H1 (cell line): Measurements from ENCODE around the gene MMP25. TPM values are rescaled to one million over a fixed set of nuclear protein-coding genes. Genes with fewer than 3 reads are reported as not detected.
A peak's percentile ranks its signal among the peaks of the same experiment; 100 is the strongest.

ENCODE experiments used
- CTCF ChIA-PET: fragments of 300-600 bp; sonication (Branson Sonifier 250); formaldehyde crosslinking; loops from one replicate; lab custom pipeline; 2021; ENCODE audit not compliant: partially characterized antibody; lab: Charles Lee
- POLR2A ChIA-PET: fragments of 300-600 bp; sonication (Branson Sonifier 250); formaldehyde crosslinking; loops from one replicate; lab custom pipeline; 2021; ENCODE audit warnings: inconsistent platforms; ENCODE audit not compliant: partially characterized antibody; lab: Charles Lee
- DNase-seq, 2 experiments: peaks; one replicate each; pipeline versions ENCODE4 v3.0.0 to v3.0.0-alpha.2; 2010 to 2022; ENCODE audit warnings: low spot score in 2 of 2, low read depth in 1 of 2, mixed read lengths in 1 of 2
- FAIRE-seq: peaks from 2 replicates; lab custom pipeline; 2011; peaks lifted over from hg19 to GRCh38; lab: Jason Lieb, UNC
- H2AFZ ChIP-seq: 2 replicates; pipeline ENCODE4 v1.8.1; 2012; ENCODE audit warnings: low read length, inconsistent platforms
- H2AK5ac ChIP-seq: 2 replicates; pipeline ENCODE4 v1.6.1; 2013; ENCODE audit warnings: low read depth, low read length
- H2BK120ac ChIP-seq: replicated peaks from 2 replicates; pipeline ENCODE3; 2013; ENCODE audit warnings: low read depth, low read length, inconsistent platforms
- H2BK12ac ChIP-seq: 2 replicates; pipeline ENCODE4 v1.6.1; 2013; ENCODE audit warnings: low read depth, low read length
- H2BK15ac ChIP-seq: 2 replicates; pipeline ENCODE4 v1.6.1; 2013; ENCODE audit warnings: low read length
- H2BK20ac ChIP-seq: 2 replicates; pipeline ENCODE4 v1.6.1; 2013; ENCODE audit warnings: low read length
- H2BK5ac ChIP-seq: 2 replicates; pipeline ENCODE4 v1.6.1; 2013; ENCODE audit warnings: low read depth, low read length
- H3K14ac ChIP-seq: 2 replicates; pipeline ENCODE4 v1.6.1; 2013; ENCODE audit warnings: inconsistent platforms; ENCODE audit not compliant: insufficient read length
- H3K18ac ChIP-seq: 2 replicates; pipeline ENCODE4 v1.6.1; 2013; ENCODE audit warnings: low read length; ENCODE audit errors: extremely low read depth
- H3K23ac ChIP-seq: 2 replicates; pipeline ENCODE4 v1.6.1; 2013; ENCODE audit warnings: inconsistent platforms; ENCODE audit not compliant: insufficient read length
- H3K23me2 ChIP-seq: 2 replicates; pipeline ENCODE4 v1.6.1; 2013; ENCODE audit warnings: low read depth, low read length
- H3K27ac ChIP-seq: 2 replicates; pipeline ENCODE4 v1.6.1; 2011; ENCODE audit warnings: low read depth, low read length, inconsistent platforms
- H3K27me3 ChIP-seq, 4 experiments: replicated peaks in 1 of 4; 1 replicate in 1 of 4; 2 replicates in 3 of 4; pipeline versions ENCODE4 v1.6.1 to v1.8.1; 2011 to 2013; ENCODE audit warnings: low read length in 3 of 4, mild to moderate bottlenecking in 3 of 4, inconsistent platforms in 2 of 4, mixed read lengths in 2 of 4, moderate library complexity in 1 of 4; ENCODE audit not compliant: control insufficient read depth in 3 of 4, insufficient read depth in 3 of 4; ENCODE audit errors: extremely low read depth in 1 of 4
- H3K36me3 ChIP-seq, 4 experiments: 2 replicates each; pipeline versions ENCODE4 v1.6.1 to v1.8.1; 2011 to 2013; ENCODE audit warnings: mild to moderate bottlenecking in 4 of 4, low read length in 3 of 4, moderate library complexity in 2 of 4, control low read depth in 1 of 4, inconsistent platforms in 1 of 4; ENCODE audit not compliant: insufficient read depth in 4 of 4, control insufficient read depth in 2 of 4
- H3K4ac ChIP-seq: replicated peaks from 2 replicates; pipeline ENCODE3; 2013; ENCODE audit warnings: low read length, low read depth, mixed read lengths, inconsistent platforms; ENCODE audit not compliant: insufficient read length
- H3K4me1 ChIP-seq, 4 experiments: replicated peaks in 1 of 4; 1 replicate in 1 of 4; 2 replicates in 3 of 4; pipeline versions ENCODE4 v1.6.1 to v1.8.1; 2011 to 2013; ENCODE audit warnings: low read length in 3 of 4, inconsistent platforms in 2 of 4, mixed read lengths in 1 of 4; ENCODE audit not compliant: insufficient read depth in 4 of 4, control insufficient read depth in 3 of 4
- H3K4me2 ChIP-seq, 2 experiments: 2 replicates each; pipeline versions ENCODE4 v1.6.1 to v1.8.1; 2011 to 2013; ENCODE audit warnings: low read depth in 2 of 2, low read length in 2 of 2, control low read depth in 1 of 2, inconsistent platforms in 1 of 2, mild to moderate bottlenecking in 1 of 2; ENCODE audit not compliant: insufficient read depth in 1 of 2
- H3K4me3 ChIP-seq, 4 experiments: fragments of 200-600, 300-600 bp in 1 of 4; sonication (generic), shearing (Covaris generic), sonication (Bioruptor Twin) in 1 of 4; 2 replicates each; pipeline versions ENCODE4 v1.5.1 to v1.8.1; 2011 to 2016; ENCODE audit warnings: low read length in 4 of 4, low read depth in 3 of 4, control low read depth in 2 of 4, inconsistent platforms in 2 of 4, mild to moderate bottlenecking in 2 of 4, mixed read lengths in 1 of 4, moderate library complexity in 1 of 4; ENCODE audit not compliant: insufficient read depth in 2 of 4; ENCODE audit errors: extremely low read depth in 1 of 4
- H3K56ac ChIP-seq: replicated peaks from 2 replicates; pipeline ENCODE3; 2013; ENCODE audit warnings: low read depth, mild to moderate bottlenecking, mixed read lengths, low read length, inconsistent platforms; ENCODE audit not compliant: insufficient read length
- H3K79me1 ChIP-seq: 2 replicates; pipeline ENCODE4 v1.6.1; 2013; ENCODE audit warnings: low read depth, low read length, control low read depth
- H3K79me2 ChIP-seq, 2 experiments: 2 replicates each; pipeline versions ENCODE4 v1.6.1 to v1.8.1; 2012 to 2013; ENCODE audit warnings: low read length in 2 of 2, mild to moderate bottlenecking in 2 of 2, inconsistent platforms in 1 of 2; ENCODE audit not compliant: insufficient read depth in 2 of 2, control insufficient read depth in 1 of 2
- H3K9ac ChIP-seq, 4 experiments: replicated peaks in 1 of 4; 1 replicate in 1 of 4; 2 replicates in 3 of 4; pipeline versions ENCODE4 v1.6.1 to v1.8.1; 2011 to 2013; ENCODE audit warnings: low read depth in 3 of 4, low read length in 3 of 4, control low read depth in 2 of 4, mild to moderate bottlenecking in 2 of 4, moderate library complexity in 2 of 4, inconsistent platforms in 1 of 4; ENCODE audit errors: extremely low read depth in 1 of 4
- H3K9me3 ChIP-seq, 2 experiments: 2 replicates each; pipeline versions ENCODE4 v1.6.1 to v1.8.1; 2012 to 2013; ENCODE audit warnings: mild to moderate bottlenecking in 2 of 2, moderate library complexity in 2 of 2, control low read depth in 1 of 2, inconsistent platforms in 1 of 2, low read depth in 1 of 2, low read length in 1 of 2, mixed read lengths in 1 of 2; ENCODE audit not compliant: insufficient read depth in 2 of 2
- H4K20me1 ChIP-seq, 2 experiments: replicated peaks in 1 of 2; 2 replicates each; pipeline versions ENCODE3 to v1.8.1; 2011 to 2013; ENCODE audit warnings: inconsistent platforms in 2 of 2, low read length in 2 of 2, mild to moderate bottlenecking in 1 of 2; ENCODE audit not compliant: insufficient read depth in 2 of 2, control insufficient read depth in 1 of 2
- H4K5ac ChIP-seq: 2 replicates; pipeline ENCODE4 v1.6.1; 2013; ENCODE audit warnings: low read length, low read depth, mixed read lengths, inconsistent platforms; ENCODE audit not compliant: insufficient read length
- H4K8ac ChIP-seq: 2 replicates; pipeline ENCODE4 v1.8.0; 2013; ENCODE audit warnings: mild to moderate bottlenecking, moderate library complexity, low read length, inconsistent platforms; ENCODE audit not compliant: insufficient read depth; ENCODE audit errors: extremely low read depth
- H4K91ac ChIP-seq: replicated peaks from 2 replicates; pipeline ENCODE3; 2013; ENCODE audit warnings: low read length, mixed read lengths, inconsistent platforms; ENCODE audit not compliant: insufficient read length
- BRCA1 ChIP-seq: IDR thresholded peaks from 2 replicates; pipeline ENCODE4 v1.6.1; 2012; ENCODE audit warnings: low read depth, low read length, improper control_type of control experiment
- CTCF ChIP-seq, 3 experiments: IDR thresholded peaks; 1 replicate in 2 of 3; 2 replicates in 1 of 3; pipeline versions ENCODE4 v1.5.1 to v1.6.1; 2011; ENCODE audit warnings: low read length in 3 of 3, mild to moderate bottlenecking in 3 of 3, inconsistent platforms in 2 of 3, low read depth in 1 of 3, moderate library complexity in 1 of 3; ENCODE audit not compliant: insufficient read depth in 1 of 3; ENCODE audit errors: control extremely low read depth in 1 of 3
- RAD21 ChIP-seq, 2 experiments: IDR thresholded peaks in 1 of 2; conservative IDR thresholded peaks in 1 of 2; 2 replicates each; pipeline ENCODE4 v1.6.1; 2011; ENCODE audit warnings: low read depth in 2 of 2, low read length in 2 of 2, improper control_type of control experiment in 1 of 2, inconsistent platforms in 1 of 2, mild to moderate bottlenecking in 1 of 2, moderate library complexity in 1 of 2
- WGBS, 2 experiments: shearing (Covaris generic) in 1 of 2; methylation state at CpG; one replicate each; pipeline versions ENCODE4 v1.1.6 to v1.1.7; 2013 to 2015; ENCODE audit warnings: low lambda C conversion rate in 2 of 2, mixed read lengths in 2 of 2, inconsistent platforms in 1 of 2, low coverage in 1 of 2, missing lambda C conversion rate in 1 of 2; ENCODE audit not compliant: insufficient replicate concordance in 2 of 2, insufficient coverage in 1 of 2, insufficient read length in 1 of 2; ENCODE audit errors: extremely low coverage in 1 of 2, missing lambda C conversion rate in 1 of 2; 5-methylcytosine and 5-hydroxymethylcytosine counted together
- polyA plus RNA-seq, 7 experiments: library from polyadenylated mRNA; depleted of rRNA in 3 of 7; stranded (reverse) in 5 of 7; unstranded in 2 of 7; fragments of >200 nt in 5 of 7; fragments of 200-250 nt in 2 of 7; gene quantifications; 1 replicate in 5 of 7; 2 replicates in 1 of 7; 4 replicates in 1 of 7; pipeline versions ENCODE4 v1.2.1 to v1.2.3, GENCODE V29; 2011 to 2013; ENCODE audit warnings: missing spikeins in 2 of 7, mixed read lengths in 2 of 7
- total RNA-seq: library from RNA; stranded (reverse); fragmentation: NEBNext Ultra II Directional; extraction: Animal tissue kit (Norgen Biotek cat#: 25700); gene quantifications from 2 replicates; pipeline ENCODE4 v1.2.1, GENCODE V29; 2021

The MMP25 gene
- total and polyA plus RNA-seq, 2 of the 8 experiments (the other 6 are each of a cell fraction or from before 2014, with no cell fraction given) = 7.7 to 26.7 TPM

- ChIA-PET POLR2A (interaction anchor here (0.9 to 15.4 kb wide), 11 partner anchors 7 to 141 kb away, joined by 3 to 169 read pairs (median 76); partner anchors contain the start of genes HCFC1R1, IL32, THOC6 and TNFRSF12A), CTCF (interaction anchor here (0.6 to 36.8 kb wide), 9 partner anchors 9 to 364 kb away, joined by 3 to 619 read pairs (median 13); partner anchors contain the start of genes IL32, ZNF205 and ZNF213)
- Histone ChIP-seq H4K5ac (no peak overlapping the region), H3K79me1 (peaks cover 4% of the 10 kb centered on the region; the same call in 1 of the 2 replicates), H2BK15ac (no peak overlapping the region), H3K4me2 (peak overlapping the region; percentile 82 to 94; a peak in 2 of 4 replicates), H2BK5ac (peak overlapping the region; percentile 99), H3K14ac (no peak overlapping the region), H3K23ac (no peak overlapping the region), H2BK120ac (no peak overlapping the region), H3K23me2 (peaks cover 20% of the 10 kb centered on the region), H3K79me2 (peaks cover 11 to 72% of the 10 kb centered on the region in 2 experiments; a peak in 3 of 4 replicates), H3K18ac (no peak overlapping the region), H2AK5ac (no peak overlapping the region), H3K36me3 (peaks cover 14 to 26% (median 16%) of the 10 kb centered on the region in 4 experiments), H2BK20ac (peak overlapping the region; percentile 72; the same call in 1 of the 2 replicates), H3K27me3 (no peaks in the 10 kb centered on the region), H4K20me1 (peaks cover 0 to 10% of the 10 kb centered on the region in 2 experiments), H3K4ac (no peak overlapping the region), H3K4me3 (peak overlapping the region in 1 of 4 experiments; percentile 35; a peak in 1 of 8 replicates), H2BK12ac (peak overlapping the region; percentile 84; the same call in 1 of the 2 replicates), H2AFZ (no peak overlapping the region), H3K27ac (peak overlapping the region; percentile 56; the same call in 1 of the 2 replicates), H3K4me1 (peaks cover 8 to 23% (median 12%) of the 10 kb centered on the region in 4 experiments), H4K91ac (no peak overlapping the region), H3K9me3 (no peaks in the 10 kb centered on the region), H3K56ac (no peak overlapping the region), H4K8ac (no peak overlapping the region), H3K9ac (no peak overlapping the region)
- no peak for DNase-seq
- TF ChIP-seq BRCA1 (no peak), RAD21 (IDR thresholded peaks at IDR 0.05 in 1 of 2, conservative IDR thresholded peaks at IDR 0.05 in 1 of 2; ENCODE audit: low read depth in 2 of 2, low read length in 2 of 2) (peak; percentile 15 to 32; a peak in 3 of 4 replicates), CTCF (IDR thresholded peaks at IDR 0.05; ENCODE audit: control extremely low read depth in 1 of 3, insufficient read depth in 1 of 3, low read depth in 1 of 3, low read length in 3 of 3) (peak; percentile 20 to 40 (median 26))
- FAIRE-seq = no peak
- 89% methylated on average over 4 of the region's 4 CpGs; no CpG with 5 or more reads in 1 of the 2 experiments for WGBS, 2 experiments
These were observed 49.5 kb downstream of the MMP25 start for GRCh38 chr16:3095869-3096268.
